Choroid plexus epithelial cell (primary cell): ENCODE measurements around the gene PRIM2.
"Not testable (repeated sequence)": the region's sequence is repeated elsewhere in the genome, so short reads cannot be mapped to it uniquely, and the experiment has no call there.

ENCODE experiments used
- DNase-seq: peaks from one replicate; pipeline ENCODE4 v3.0.0-alpha.2; 2010; ENCODE audit warnings: low read depth
- H3K4me3 ChIP-seq: 2 replicates; pipeline ENCODE4 v1.5.1; 2011; ENCODE audit warnings: low read depth, mild to moderate bottlenecking, control low read depth, low read length, moderate library complexity
- CTCF ChIP-seq: conservative IDR thresholded peaks from 2 replicates; pipeline ENCODE4 v1.5.1; 2011; ENCODE audit warnings: low read depth, mild to moderate bottlenecking, control low read depth, inconsistent platforms, low read length, moderate library complexity

PRIM2 gene

GRCh38 chr6:57559170-57559569 is 241.7 kb downstream of the PRIM2 start:
- H3K4me3 ChIP-seq, DNase-seq: not testable (repeated sequence)

- H3K4me3 ChIP-seq = not testable (repeated sequence)
Observed at GRCh38 chr6:57562233-57562632, 244.8 kb downstream of the PRIM2 start.

GRCh38 chr6:57572119-57572518 is 254.7 kb downstream of the PRIM2 start:
- H3K4me3 ChIP-seq, DNase-seq: not testable (repeated sequence)

More at GRCh38 chr6:57562233-57562632, 244.8 kb downstream of the PRIM2 start:
- DNase-seq = not testable (repeated sequence)

- H3K4me3 ChIP-seq, DNase-seq: not testable (repeated sequence)
Observed at GRCh38 chr6:57572844-57573243, 255.4 kb downstream of the PRIM2 start.

GRCh38 chr6:57577023-57577422 is 259.6 kb downstream of the PRIM2 start:
- H3K4me3 ChIP-seq, DNase-seq: not testable (repeated sequence)

- TF ChIP-seq CTCF = peak; percentile 41
- peak; percentile 11 for DNase-seq
- not testable (repeated sequence) for H3K4me3 ChIP-seq
Observed at GRCh38 chr6:57579489-57579888, 262.1 kb downstream of the PRIM2 start.

- DNase-seq, H3K4me3 ChIP-seq: not testable (repeated sequence)
Observed at GRCh38 chr6:57581586-57581985, 264.2 kb downstream of the PRIM2 start.

- not testable (repeated sequence) for H3K4me3 ChIP-seq
- DNase-seq = peak; percentile 55
Observed at GRCh38 chr6:57601105-57601504, 283.7 kb downstream of the PRIM2 start.

- not testable (repeated sequence) for H3K4me3 ChIP-seq
- peak; percentile 25 for DNase-seq
Observed at GRCh38 chr6:57605303-57605702, 287.9 kb downstream of the PRIM2 start.

GRCh38 chr6:57606331-57606730 is 288.9 kb downstream of the PRIM2 start:
- DNase-seq, H3K4me3 ChIP-seq: not testable (repeated sequence)

- H3K4me3 ChIP-seq = not testable (repeated sequence)
Observed at GRCh38 chr6:57610612-57611011, 293.2 kb downstream of the PRIM2 start.

GRCh38 chr6:57618959-57619358 is 301.5 kb downstream of the PRIM2 start:
- not testable (repeated sequence) for DNase-seq, H3K4me3 ChIP-seq

More at GRCh38 chr6:57610612-57611011, 293.2 kb downstream of the PRIM2 start:
- not testable (repeated sequence) for DNase-seq

GRCh38 chr6:57631773-57632172 is 314.3 kb downstream of the PRIM2 start:
- H3K4me3 ChIP-seq, DNase-seq: not testable (repeated sequence)

GRCh38 chr6:57658526-57658925 is 341.1 kb downstream of the PRIM2 start:
- peak; percentile 20 for DNase-seq
- H3K4me3 ChIP-seq = not testable (repeated sequence)

GRCh38 chr6:57659794-57660193 is 342.4 kb downstream of the PRIM2 start:
- not testable (repeated sequence) for DNase-seq, H3K4me3 ChIP-seq

- not testable (repeated sequence) for H3K4me3 ChIP-seq, DNase-seq
Observed at GRCh38 chr6:57660940-57661339, 343.5 kb downstream of the PRIM2 start.

GRCh38 chr6:57668108-57668507 is 350.7 kb downstream of the PRIM2 start:
- not testable (repeated sequence) for H3K4me3 ChIP-seq, DNase-seq

- not testable (repeated sequence) for H3K4me3 ChIP-seq, DNase-seq
Observed at GRCh38 chr6:57671237-57671636, 353.8 kb downstream of the PRIM2 start.
